Uterus (tissue), 4 donors: ENCODE measurements around the gene GPATCH8. TPM values are rescaled to one million over a fixed set of nuclear protein-coding genes. Genes with fewer than 3 reads are reported as not detected.

Experiments
- DNase-seq, 2 donors: peaks; one replicate each; pipeline ENCODE4 v3.0.0-alpha.2; 2019 to 2020
- H3K27ac ChIP-seq, 2 donors: fragments of 200-600 bp; sonication (generic); 1 replicate in 1 of 2; 2 replicates in 1 of 2; pipeline ENCODE4 v1.5.1; 2016 to 2018
- H3K27me3 ChIP-seq, 2 donors: fragments of 200-600 bp; sonication (generic); one replicate each; pipeline ENCODE4 v1.5.1; 2018 to 2019; ENCODE audit warnings: control low read depth in 1 of 2
- H3K36me3 ChIP-seq, 2 donors: fragments of 200-600 bp; sonication (generic); one replicate each; pipeline ENCODE4 v1.5.1; 2019; ENCODE audit warnings: control low read depth in 1 of 2
- H3K4me1 ChIP-seq, 2 donors: fragments of 200-600 bp; sonication (generic); one replicate each; pipeline ENCODE4 v1.5.1; 2018 to 2019; ENCODE audit warnings: control low read depth in 1 of 2
- H3K4me3 ChIP-seq, 2 donors: fragments of 200-600 bp; sonication (generic); 1 replicate in 1 of 2; 2 replicates in 1 of 2; pipeline ENCODE4 v1.5.1; 2018 to 2019; ENCODE audit warnings: mild to moderate bottlenecking in 1 of 2
- H3K9me3 ChIP-seq, 2 donors: fragments of 200-600 bp; sonication (generic); one replicate each; pipeline ENCODE4 v1.5.1; 2019; ENCODE audit warnings: control low read depth in 1 of 2
- POLR2A ChIP-seq, 2 donors: fragments of 450-650 bp; IDR thresholded peaks; one replicate each; pipeline ENCODE4 v1.6.1; 2016; ENCODE audit warnings: antibody characterized with exemption in 2 of 2, mild to moderate bottlenecking in 1 of 2, moderate library complexity in 1 of 2
- intact Hi-C: fragments of 100-400 bp; cut with DNase I; formaldehyde crosslinking; loops from one replicate; pipeline ENCODE4 v1.15.1; 2023; ENCODE audit warnings: low total_unique reads
- total RNA-seq, 4 donors: library from RNA; depleted of rRNA in 3 of 4; stranded (reverse); fragments of >200 nt in 3 of 4; gene quantifications; one replicate each; pipeline versions ENCODE4 v1.1.0 to v1.2.4, GENCODE V29; 2014 to 2023
- TF ChIP-seq, protein P1 (sequence below), 4 experiments: fragments of 200-600 bp in 2 of 4; fragments of 450-650 bp in 2 of 4; sonication (generic) in 2 of 4; IDR thresholded peaks; one replicate each; pipeline ENCODE4 v1.5.1; 2016 to 2019; ENCODE audit warnings: antibody characterized with exemption in 4 of 4, mild to moderate bottlenecking in 2 of 4, moderate library complexity in 1 of 4
- donor health status: DM: yes; HTN: yes; CAD: no.

GPATCH8 gene
- total RNA-seq, 4 donors from 2014 or later: 26.9 to 90.0 (median 77.8) TPM

DNA sequence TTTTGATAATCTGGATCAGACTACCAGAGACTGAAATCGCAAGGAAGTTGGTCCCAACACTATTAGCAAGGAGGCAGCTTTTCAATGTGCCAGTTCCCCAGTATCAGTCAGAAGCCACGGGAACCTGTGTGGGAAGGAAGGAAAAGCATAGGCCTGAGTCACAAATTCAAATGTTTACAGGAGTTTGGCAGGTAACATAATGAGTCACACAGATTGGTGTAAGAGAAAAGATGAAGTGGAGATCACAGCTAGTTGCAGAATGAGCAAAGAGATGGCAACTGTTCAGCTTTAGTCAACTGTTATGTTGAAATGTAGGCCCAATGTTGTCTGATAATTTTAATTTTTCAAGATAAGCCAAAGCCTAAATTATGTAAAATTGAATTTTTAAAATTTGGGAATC is 85.7 kb downstream of the GPATCH8 start:
- TF ChIP-seq, protein P1, sequence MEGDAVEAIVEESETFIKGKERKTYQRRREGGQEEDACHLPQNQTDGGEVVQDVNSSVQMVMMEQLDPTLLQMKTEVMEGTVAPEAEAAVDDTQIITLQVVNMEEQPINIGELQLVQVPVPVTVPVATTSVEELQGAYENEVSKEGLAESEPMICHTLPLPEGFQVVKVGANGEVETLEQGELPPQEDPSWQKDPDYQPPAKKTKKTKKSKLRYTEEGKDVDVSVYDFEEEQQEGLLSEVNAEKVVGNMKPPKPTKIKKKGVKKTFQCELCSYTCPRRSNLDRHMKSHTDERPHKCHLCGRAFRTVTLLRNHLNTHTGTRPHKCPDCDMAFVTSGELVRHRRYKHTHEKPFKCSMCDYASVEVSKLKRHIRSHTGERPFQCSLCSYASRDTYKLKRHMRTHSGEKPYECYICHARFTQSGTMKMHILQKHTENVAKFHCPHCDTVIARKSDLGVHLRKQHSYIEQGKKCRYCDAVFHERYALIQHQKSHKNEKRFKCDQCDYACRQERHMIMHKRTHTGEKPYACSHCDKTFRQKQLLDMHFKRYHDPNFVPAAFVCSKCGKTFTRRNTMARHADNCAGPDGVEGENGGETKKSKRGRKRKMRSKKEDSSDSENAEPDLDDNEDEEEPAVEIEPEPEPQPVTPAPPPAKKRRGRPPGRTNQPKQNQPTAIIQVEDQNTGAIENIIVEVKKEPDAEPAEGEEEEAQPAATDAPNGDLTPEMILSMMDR (IDR thresholded peaks at IDR 0.05): no peak
- no peak for TF ChIP-seq POLR2A (IDR thresholded peaks at IDR 0.05)
- DNase-seq: no peak
- H3K36me3 ChIP-seq: no peaks in the 10 kb centered on the region
- no peak overlapping the region for H3K4me3 ChIP-seq
- no peaks in the 10 kb centered on the region for H3K27me3 ChIP-seq
- intact Hi-C loops: no loop called here
- no peaks in the 10 kb centered on the region for H3K9me3 ChIP-seq
- no peak overlapping the region for H3K27ac ChIP-seq
- H3K4me1 ChIP-seq: no peaks in the 10 kb centered on the region

DNA sequence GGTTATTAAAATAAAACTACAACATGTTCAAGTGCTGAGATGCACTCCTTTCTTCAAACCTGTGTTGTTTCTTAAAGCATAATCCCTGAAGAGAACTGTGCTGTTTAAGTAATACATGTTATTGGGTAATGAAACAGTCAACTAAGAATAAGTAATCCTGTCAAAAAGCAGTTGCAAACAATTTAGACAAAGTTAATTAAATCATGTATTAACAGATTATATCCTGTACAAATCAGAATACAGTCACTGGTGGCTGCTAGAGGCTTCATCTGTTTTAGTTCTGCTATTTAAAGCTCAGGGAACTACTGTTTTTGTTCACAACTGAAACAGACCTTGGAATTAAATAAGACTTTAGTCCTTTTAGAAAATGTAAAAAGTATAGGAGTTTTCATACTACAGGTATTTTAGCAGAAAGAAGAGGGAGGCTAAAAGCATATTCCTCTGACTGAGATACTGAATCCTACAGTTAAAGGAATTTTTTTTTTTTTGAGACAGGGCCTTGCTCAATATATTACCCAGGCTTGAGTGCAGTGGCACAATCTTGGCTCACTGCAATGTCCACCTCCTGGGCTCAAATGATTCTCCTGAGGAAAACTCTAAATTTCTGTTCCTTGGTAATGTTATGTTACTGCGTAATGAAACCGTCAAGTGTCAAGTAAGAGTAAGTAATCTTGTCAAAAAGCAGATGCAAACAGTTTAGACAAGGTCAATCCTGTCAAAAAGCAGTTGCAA is 86.5 kb downstream of the GPATCH8 start:
- Histone ChIP-seq H3K4me3 (no peak overlapping the region), H3K9me3 (no peaks in the 10 kb centered on the region), H3K27me3 (no peaks in the 10 kb centered on the region), H3K27ac (no peak overlapping the region), H3K36me3 (no peaks in the 10 kb centered on the region), H3K4me1 (no peaks in the 10 kb centered on the region)
- DNase-seq: no peak
- intact Hi-C loops: no loop called here
- TF ChIP-seq, protein P1 (IDR thresholded peaks at IDR 0.05): no peak
- TF ChIP-seq POLR2A (IDR thresholded peaks at IDR 0.05): no peak

- Histone ChIP-seq H3K4me1 (no peaks in the 10 kb centered on the region), H3K27ac (no peak overlapping the region), H3K36me3 (no peaks in the 10 kb centered on the region), H3K9me3 (no peaks in the 10 kb centered on the region), H3K4me3 (no peak overlapping the region), H3K27me3 (no peaks in the 10 kb centered on the region)
- intact Hi-C loops: no loop called here
- TF ChIP-seq POLR2A (IDR thresholded peaks at IDR 0.05): no peak
- TF ChIP-seq, protein P1 (IDR thresholded peaks at IDR 0.05): no peak
- no peak for DNase-seq
These were observed 88.6 kb downstream of the GPATCH8 start for GRCh38 chr17:44414394-44415155.

- no peak overlapping the region for H3K27ac ChIP-seq
- TF ChIP-seq, protein P1 (IDR thresholded peaks at IDR 0.05): no peak
- no peak for TF ChIP-seq POLR2A (IDR thresholded peaks at IDR 0.05)
- no peak overlapping the region for H3K4me3 ChIP-seq
- DNase-seq: no peak
- H3K27me3 ChIP-seq: no peaks in the 10 kb centered on the region
- H3K9me3 ChIP-seq: no peaks in the 10 kb centered on the region
- intact Hi-C loops: no loop called here
- H3K4me1 ChIP-seq: no peaks in the 10 kb centered on the region
- H3K36me3 ChIP-seq: no peaks in the 10 kb centered on the region
These were observed 93.7 kb downstream of the GPATCH8 start for GRCh38 chr17:44409309-44410028.
